Neutrophil (primary cell): ENCODE data around the gene CCIN.

Experiments used
- H3K27ac ChIP-seq: fragments of 200-600 bp; sonication (generic); 2 replicates; pipeline ENCODE4 v1.5.1; 2016; ENCODE audit warnings: mild to moderate bottlenecking, moderate library complexity
- H3K27me3 ChIP-seq: fragments of 200-600 bp; sonication (generic); 2 replicates; pipeline ENCODE4 v1.6.0; 2016; ENCODE audit warnings: mild to moderate bottlenecking
- H3K36me3 ChIP-seq: fragments of 200-600 bp; sonication (generic); 2 replicates; pipeline ENCODE4 v1.5.1; 2017
- H3K4me1 ChIP-seq, 2 experiments: fragments of 200-600 bp in 1 of 2; sonication (generic) in 1 of 2; 1 replicate in 1 of 2; 2 replicates in 1 of 2; pipeline versions ENCODE4 v1.5.1 to v1.6.1; 2013 to 2016; ENCODE audit warnings: low read depth in 1 of 2, low read length in 1 of 2, mild to moderate bottlenecking in 1 of 2, moderate library complexity in 1 of 2; ENCODE audit not compliant: control insufficient read depth in 1 of 2, insufficient read depth in 1 of 2
- H3K4me3 ChIP-seq, 2 experiments: fragments of 200-600 bp in 1 of 2; sonication (generic) in 1 of 2; 1 replicate in 1 of 2; 2 replicates in 1 of 2; pipeline ENCODE4 v1.5.1; 2013 to 2016; ENCODE audit warnings: low read depth in 1 of 2, low read length in 1 of 2, mild to moderate bottlenecking in 1 of 2, moderate library complexity in 1 of 2
- H3K9me3 ChIP-seq: fragments of 200-600 bp; sonication (generic); 2 replicates; pipeline ENCODE4 v1.5.1; 2016
- TF ChIP-seq, protein P1 (sequence below): fragments of 200-600 bp; sonication (generic); IDR thresholded peaks from 2 replicates; pipeline ENCODE4 v1.5.1; 2016; ENCODE audit warnings: antibody characterized with exemption

CCIN gene

DNA sequence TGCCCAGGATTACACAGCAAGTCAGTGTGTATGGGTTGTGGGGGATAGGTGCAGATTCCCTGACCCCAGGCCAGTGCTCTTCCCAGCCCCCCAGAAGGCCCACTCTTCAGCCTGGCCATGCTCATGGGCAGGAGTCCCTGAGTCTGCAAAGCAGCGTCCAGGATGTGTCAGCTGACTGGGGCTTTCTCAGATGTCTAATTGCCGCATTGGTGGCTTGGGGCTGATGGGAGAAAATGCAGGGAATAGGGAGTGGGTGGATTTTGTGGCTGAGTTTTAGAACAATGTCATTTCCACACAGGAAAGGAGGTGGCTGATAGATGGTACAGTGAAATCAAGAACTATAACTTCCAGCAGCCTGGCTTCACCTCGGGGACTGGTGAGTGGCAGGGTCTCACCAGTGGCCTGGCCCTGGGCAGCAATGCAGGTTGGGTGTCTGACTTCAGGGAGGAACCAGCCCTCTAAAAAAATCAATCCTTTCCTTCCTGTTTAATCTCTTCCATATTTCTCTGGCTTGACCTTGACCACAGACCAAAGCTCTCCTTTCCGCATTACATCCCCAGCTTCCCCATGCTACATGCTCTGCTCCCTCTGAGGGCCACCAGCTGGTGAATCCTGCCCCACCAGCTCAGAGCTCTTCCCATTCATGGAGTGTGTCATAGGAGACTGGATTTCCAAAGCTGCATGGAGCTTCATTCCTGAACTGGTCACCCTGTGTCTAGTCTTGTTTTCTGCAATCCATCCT is 18.4 kb upstream of the CCIN start:
- H3K4me1 ChIP-seq, result peaks cover 96 to 99% of the 10 kb centered on the region in 2 experiments
- H3K36me3 ChIP-seq, result peaks cover 62% of the 10 kb centered on the region
- H3K4me3 ChIP-seq, result peak overlapping the region; percentile 59 to 66
- TF ChIP-seq, protein P1, sequence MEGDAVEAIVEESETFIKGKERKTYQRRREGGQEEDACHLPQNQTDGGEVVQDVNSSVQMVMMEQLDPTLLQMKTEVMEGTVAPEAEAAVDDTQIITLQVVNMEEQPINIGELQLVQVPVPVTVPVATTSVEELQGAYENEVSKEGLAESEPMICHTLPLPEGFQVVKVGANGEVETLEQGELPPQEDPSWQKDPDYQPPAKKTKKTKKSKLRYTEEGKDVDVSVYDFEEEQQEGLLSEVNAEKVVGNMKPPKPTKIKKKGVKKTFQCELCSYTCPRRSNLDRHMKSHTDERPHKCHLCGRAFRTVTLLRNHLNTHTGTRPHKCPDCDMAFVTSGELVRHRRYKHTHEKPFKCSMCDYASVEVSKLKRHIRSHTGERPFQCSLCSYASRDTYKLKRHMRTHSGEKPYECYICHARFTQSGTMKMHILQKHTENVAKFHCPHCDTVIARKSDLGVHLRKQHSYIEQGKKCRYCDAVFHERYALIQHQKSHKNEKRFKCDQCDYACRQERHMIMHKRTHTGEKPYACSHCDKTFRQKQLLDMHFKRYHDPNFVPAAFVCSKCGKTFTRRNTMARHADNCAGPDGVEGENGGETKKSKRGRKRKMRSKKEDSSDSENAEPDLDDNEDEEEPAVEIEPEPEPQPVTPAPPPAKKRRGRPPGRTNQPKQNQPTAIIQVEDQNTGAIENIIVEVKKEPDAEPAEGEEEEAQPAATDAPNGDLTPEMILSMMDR, result peak; percentile 22
- peak overlapping the region; percentile 100 for H3K27ac ChIP-seq
- no peaks in the 10 kb centered on the region for H3K9me3 ChIP-seq
- H3K27me3 ChIP-seq, result no peaks in the 10 kb centered on the region

DNA sequence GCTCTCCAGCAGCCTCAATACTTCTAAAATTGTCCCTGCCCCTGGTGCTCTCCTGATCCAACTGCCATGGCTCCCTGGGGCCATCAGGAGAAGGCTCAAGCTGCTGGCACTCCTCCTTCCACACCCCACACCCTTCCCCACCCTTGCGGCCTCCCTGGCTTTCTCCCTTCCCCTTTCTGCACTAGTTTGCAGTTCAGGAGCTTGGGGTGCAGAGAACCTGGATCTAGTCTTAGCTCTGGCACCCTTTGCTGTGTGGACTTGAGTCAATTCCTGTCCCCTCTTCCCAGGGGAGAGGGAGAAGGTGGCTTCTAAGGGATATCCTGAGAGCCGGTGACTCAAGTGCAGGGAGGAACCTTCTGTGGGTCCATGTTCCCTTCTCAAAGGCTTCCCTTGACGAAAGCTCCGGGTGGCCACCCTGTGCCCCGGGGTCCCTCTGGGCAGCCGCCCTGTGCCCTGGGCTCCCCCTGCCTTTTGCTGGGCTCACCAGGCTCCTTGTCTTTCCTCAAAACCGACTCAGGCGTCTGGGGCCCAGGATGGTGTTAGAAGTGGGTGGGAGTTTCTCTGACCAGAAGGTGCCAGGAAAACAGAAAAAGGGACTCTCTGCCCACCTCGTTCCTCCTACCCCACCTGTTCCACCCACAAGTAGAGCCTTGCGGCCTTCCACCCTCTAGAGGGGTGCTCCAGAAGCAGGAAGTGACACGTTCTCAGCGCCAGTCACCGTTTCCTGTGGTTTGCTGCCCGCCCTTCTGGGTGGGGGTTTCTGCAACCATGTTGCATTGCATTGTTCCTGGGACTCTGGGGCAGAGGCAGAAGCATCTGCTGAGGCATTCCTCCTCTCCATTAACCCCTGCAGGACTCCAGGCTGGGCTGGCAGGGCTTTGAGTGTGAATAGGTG is 17.6 kb upstream of the CCIN start:
- Histone ChIP-seq H3K4me1 (peaks cover 88 to 90% of the 10 kb centered on the region in 2 experiments), H3K36me3 (peaks cover 63% of the 10 kb centered on the region), H3K4me3 (peak overlapping the region; percentile 59 to 66), H3K9me3 (no peaks in the 10 kb centered on the region), H3K27me3 (no peaks in the 10 kb centered on the region), H3K27ac (peak overlapping the region; percentile 100)
- TF ChIP-seq, protein P1, result peak; percentile 54

DNA sequence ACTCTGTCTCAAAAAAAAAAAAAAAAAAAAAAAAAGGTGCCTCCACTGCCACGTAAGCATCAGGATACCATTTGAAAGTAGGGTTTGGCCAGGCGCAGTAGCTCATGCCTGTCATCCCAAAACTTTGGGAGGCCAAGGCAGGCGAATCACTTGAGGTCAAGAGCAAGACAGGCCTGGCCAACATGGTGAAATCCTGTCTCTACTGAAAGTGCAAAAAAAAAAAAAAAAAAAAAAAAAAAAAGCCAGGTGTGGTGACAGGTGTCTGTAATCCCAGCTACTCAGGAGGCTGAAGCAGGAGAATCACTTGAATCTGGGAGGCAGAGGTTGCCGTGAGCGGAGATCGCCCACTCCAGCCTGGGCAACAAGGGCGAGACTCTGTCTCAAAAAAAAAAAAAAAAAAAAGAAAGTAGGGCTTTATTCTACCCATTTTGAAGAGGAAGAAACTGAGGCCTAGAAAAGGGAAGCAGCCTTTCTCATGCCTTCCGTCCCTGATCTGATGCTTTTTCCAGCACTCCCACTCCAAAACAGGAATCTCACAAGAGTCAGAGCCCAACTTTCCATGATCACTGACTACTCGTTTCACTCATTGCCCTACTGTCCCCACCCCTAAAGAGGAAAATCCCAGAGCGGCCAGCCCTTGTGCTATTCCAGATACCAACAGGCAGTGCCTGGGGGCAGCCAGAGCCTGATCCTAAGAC is 16.3 kb upstream of the CCIN start:
- no peaks in the 10 kb centered on the region for H3K27me3 ChIP-seq
- H3K9me3 ChIP-seq, result no peaks in the 10 kb centered on the region
- peak overlapping the region; percentile 100 for H3K27ac ChIP-seq
- peaks cover 54% of the 10 kb centered on the region for H3K36me3 ChIP-seq
- H3K4me3 ChIP-seq, result peak overlapping the region in 1 of 2 experiments; percentile 66
- peaks cover 78 to 83% of the 10 kb centered on the region in 2 experiments for H3K4me1 ChIP-seq
- TF ChIP-seq, protein P1, result no peak

DNA sequence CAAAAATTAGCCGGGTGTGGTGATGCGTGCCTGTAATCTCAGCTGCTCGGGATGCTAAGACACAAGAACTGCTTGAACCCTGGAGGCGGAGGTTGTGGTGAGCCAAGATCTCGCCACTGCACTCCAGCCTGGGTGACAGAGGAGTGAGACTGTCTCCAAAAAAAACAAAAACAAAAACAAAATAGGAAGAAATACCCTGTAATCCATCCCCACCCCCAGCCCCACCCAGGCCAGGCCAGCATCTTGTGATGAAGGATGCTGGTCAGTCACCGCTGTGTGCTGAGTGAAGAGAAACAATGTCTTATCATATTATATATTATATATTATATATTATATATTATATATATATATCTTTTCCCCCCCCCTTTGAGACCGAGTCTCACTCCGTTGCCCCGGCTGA is 15.4 kb upstream of the CCIN start:
- TF ChIP-seq, protein P1, result no peak
- peaks cover 48% of the 10 kb centered on the region for H3K36me3 ChIP-seq
- no peaks in the 10 kb centered on the region for H3K9me3 ChIP-seq
- H3K27me3 ChIP-seq, result no peaks in the 10 kb centered on the region
- H3K27ac ChIP-seq, result peak overlapping the region; percentile 100
- H3K4me1 ChIP-seq, result peaks cover 78 to 83% of the 10 kb centered on the region in 2 experiments
- peak overlapping the region in 1 of 2 experiments; percentile 66 for H3K4me3 ChIP-seq

DNA sequence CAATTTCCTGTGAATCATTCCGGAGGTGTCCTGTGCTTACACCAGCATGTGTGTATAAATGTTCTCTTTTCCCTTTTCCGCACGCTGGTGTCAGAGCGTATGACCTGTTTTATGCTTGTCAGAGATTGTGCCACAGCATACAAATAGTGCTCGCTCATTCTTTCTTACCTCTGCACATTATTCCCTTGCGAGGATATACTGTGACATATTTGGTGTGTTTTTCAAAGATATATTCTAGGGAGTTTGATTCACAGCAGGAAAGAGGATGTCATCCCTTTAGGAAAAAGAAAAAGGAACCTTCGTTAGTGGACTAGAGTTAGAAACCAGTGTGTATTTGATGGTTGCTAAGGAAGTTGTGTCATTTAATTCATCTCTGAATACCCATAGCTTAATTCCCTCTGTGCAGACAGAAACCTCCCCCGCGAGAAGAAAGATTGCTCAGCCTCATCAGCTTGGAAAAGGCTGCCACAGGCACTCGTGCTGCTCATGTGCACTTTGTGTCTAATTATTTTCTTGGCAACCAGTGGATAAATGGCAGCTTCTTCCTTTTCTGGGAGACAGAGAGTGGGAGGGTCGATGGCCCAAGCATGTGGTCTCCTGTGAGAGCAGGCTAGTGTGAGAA is 14.7 kb upstream of the CCIN start:
- peaks cover 71 to 78% of the 10 kb centered on the region in 2 experiments for H3K4me1 ChIP-seq
- H3K36me3 ChIP-seq, result peaks cover 47% of the 10 kb centered on the region
- no peaks in the 10 kb centered on the region for H3K9me3 ChIP-seq
- H3K4me3 ChIP-seq, result peak overlapping the region in 1 of 2 experiments; percentile 9
- H3K27me3 ChIP-seq, result no peaks in the 10 kb centered on the region
- TF ChIP-seq, protein P1, result no peak
- peak overlapping the region; percentile 100 for H3K27ac ChIP-seq
